HG02938 (cell line): ENCODE data around the gene PTPRJ.
"Not testable (repeated sequence)": the region's sequence is repeated elsewhere in the genome, so short reads cannot be mapped to it uniquely, and the experiment has no call there.

Experiments
- ATAC-seq: cut with Tn5 transposase; IDR thresholded peaks from one replicate; pipeline ENCODE4 v1.9.1; 2021; ENCODE audit warnings: mild to moderate bottlenecking, moderate library complexity; ENCODE audit not compliant: unreplicated experiment

The PTPRJ gene

DNA sequence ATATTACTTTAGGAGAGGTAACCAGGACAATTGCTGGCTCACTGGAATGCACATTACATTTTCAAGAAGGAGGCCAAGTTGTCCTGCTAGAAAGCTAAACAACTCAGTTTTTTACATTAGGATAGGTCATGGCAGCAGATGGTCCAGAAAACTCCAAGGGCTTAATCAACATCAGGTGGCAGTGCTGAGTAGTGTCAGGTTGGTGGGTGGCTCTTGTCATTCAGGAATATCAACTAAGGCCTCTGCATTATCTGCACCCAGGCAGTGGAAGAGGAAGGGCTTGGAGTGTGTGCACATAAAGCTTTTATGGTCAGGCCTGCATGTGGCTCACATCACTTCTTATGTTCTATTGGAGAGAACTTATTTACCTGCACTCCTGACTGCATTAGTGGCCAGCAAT, 204.1 kb downstream of the PTPRJ start:
- no peak for ATAC-seq

DNA sequence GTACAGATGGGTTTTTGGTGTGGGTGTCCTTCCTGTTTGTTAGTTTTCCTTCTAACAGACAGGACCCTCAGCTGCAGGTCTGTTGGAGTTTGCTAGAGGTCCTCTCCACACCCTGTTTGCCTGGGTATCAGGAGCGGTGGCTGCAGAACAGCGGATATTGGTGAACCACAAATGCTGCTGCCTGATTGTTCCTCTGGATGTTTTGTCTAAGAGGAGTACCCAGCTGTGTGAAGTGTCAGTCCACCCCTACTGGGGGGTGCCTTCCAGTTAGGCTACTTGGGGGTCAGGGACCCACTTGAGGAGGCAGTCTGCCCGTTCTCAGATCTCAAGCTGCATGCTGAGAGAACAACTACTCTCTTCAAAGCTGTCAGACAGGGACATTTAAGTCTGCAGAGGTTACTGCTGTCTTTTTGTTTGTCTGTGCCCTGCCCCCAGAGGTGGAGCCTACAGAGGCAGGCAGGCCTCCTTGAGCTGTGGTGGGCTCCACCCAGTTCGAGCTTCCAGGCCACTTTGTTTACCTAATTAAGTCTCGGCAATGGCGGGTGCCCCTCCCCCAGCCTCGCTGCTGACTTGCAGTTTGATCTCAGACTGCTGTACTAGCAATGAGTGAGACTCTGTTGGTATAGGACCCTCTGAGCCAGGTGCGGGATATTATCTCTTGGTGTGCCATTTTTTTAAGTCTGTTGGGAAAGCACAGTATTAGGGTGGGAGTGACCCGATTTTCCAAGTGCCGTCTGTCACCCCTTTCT, 210.7 kb downstream of the PTPRJ start:
- not testable (repeated sequence) for ATAC-seq

DNA sequence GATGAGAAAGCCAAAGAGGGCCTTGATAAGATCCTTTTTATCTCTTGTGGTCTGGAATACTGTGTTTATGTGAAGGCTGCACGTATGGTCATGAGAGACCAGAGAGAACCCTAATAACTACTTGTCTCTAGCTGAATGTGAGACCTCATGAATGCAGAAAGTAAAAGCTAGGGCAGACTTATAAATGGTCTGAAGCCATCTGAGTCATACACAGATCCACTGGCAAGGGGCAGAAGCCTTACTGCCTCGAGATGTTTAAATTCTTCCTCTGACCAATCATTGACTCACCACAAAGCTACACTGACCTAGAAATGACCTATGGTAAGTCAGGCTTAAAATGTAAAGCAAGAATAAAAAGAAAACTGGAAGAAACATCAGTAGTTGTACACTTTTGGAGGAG, 213.5 kb downstream of the PTPRJ start:
- no peak for ATAC-seq

DNA sequence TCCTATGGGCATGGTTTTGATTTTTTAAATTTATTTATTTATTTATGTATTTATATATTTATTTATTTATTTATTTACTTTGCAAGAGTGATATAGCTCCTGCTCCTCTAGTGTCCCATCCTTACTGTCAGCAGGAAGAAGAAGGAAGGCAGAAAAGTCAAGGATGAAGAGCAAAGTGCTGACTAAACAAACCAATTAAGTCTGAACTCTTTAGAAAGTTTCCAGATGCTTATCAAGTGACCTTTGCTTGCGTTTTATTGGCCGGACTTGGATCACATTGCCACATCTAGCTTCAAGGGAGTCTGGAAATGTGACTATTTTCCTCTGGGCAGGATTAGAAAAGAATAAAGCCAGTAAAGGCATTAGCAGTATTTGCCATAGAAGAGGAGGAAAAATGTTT, 227.5 kb downstream of the PTPRJ start:
- ATAC-seq, result no peak

DNA sequence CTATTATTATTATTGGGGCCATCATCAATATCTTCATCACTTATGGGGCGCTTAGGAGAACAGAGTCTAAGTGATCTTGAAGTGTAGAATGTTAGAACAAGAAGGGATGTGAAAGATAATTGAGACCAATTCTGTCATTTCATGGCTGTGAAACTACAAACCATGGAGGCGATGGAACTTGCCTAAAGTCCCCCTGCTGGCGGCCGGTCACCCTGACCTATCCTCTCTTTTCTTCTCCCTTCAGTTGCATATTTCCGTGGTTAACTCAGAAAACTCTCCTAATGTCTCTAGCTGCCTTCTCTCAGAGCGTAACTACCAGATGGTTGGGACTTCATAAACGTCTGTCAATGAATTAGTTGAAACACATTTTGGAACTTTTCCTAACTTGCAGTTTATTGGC, 229.7 kb downstream of the PTPRJ start:
- no peak for ATAC-seq

DNA sequence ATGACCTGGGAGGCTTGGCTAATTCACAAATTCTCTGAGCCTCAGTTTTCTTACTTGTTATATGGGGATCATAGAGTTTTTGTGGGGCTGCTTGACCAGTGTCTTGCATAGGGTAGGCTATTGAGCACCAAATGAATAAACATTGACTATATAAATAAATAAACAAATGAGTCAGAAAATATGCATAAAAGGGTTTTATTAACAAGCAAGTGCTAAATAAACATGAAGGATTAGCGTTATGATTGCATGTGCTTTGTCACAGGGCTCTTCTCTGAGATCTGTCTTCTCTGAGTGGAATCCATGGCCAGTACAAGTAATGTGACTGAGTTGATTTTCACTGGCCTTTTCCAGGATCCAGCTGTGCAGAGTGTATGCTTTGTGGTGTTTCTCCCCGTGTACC, 236.2 kb downstream of the PTPRJ start, which contains the start of gene OR4B1:
TSS of gene OR4B1 (plus strand) at position 301 of the 400 bp plus-strand sequence. CDS start at position 301, 0 bp downstream.
- no peak for ATAC-seq
